Nephron progenitor cell (in vitro differentiated cells): ENCODE results near the gene ARHGAP26.
"Not testable (repeated sequence)": the region's sequence is repeated elsewhere in the genome, so short reads cannot be mapped to it uniquely, and the experiment has no call there.

ENCODE experiments used
- DNase-seq: peaks from one replicate; pipeline ENCODE4 v3.0.0; 2021
- H3K27ac Mint-ChIP-seq: 2 replicates; pipeline ENCODE4 v1.8.0; 2021; ENCODE audit warnings: mild to moderate bottlenecking, moderate library complexity, mixed read lengths
- H3K27me3 Mint-ChIP-seq: 2 replicates; pipeline ENCODE4 v1.8.0; 2021; ENCODE audit warnings: mild to moderate bottlenecking, low read depth, mixed read lengths; ENCODE audit not compliant: poor library complexity
- H3K36me3 Mint-ChIP-seq: 2 replicates; pipeline ENCODE4 v1.8.0; 2021; ENCODE audit warnings: low read depth, mixed read lengths
- H3K4me1 Mint-ChIP-seq: 2 replicates; pipeline ENCODE4 v1.8.0; 2021; ENCODE audit warnings: mixed read lengths
- H3K4me3 Mint-ChIP-seq: 2 replicates; pipeline ENCODE4 v1.8.0; 2021; ENCODE audit warnings: mild to moderate bottlenecking, moderate library complexity, mixed read lengths
- H3K9me3 Mint-ChIP-seq: 2 replicates; pipeline ENCODE4 v1.8.0; 2021; ENCODE audit warnings: mild to moderate bottlenecking, moderate library complexity, mixed read lengths
- TF ChIP-seq, protein P1 (sequence below): fragments of 200-600 bp; sonication (generic); IDR thresholded peaks from 2 replicates; pipeline ENCODE4 v1.5.0; 2021; ENCODE audit warnings: antibody characterized with exemption

The ARHGAP26 gene

DNA sequence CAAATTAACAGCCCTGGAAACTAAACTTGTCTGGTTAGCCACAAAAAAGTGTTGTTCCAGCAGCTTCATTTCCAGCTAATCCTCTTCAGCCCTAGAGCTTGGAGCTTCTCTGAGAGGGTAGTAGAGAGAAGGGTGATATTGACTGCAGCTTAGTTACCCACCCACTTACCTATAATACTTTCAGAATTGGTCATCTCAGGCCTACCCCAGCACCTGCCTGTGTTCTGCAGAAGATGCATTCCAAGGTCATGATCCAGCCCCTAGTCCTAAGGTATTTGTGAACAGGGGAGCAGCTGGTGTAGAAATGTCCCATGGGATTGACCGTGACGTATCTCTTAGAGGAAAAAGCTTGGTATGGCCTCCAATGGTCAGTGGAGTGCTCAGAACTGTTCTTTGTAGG, 344.3 kb downstream of the ARHGAP26 start:
- H3K27me3 Mint-ChIP-seq = peaks cover 8% of the 10 kb centered on the region
- no peaks in the 10 kb centered on the region for H3K9me3 Mint-ChIP-seq
- no peak overlapping the region for H3K4me3 Mint-ChIP-seq
- H3K36me3 Mint-ChIP-seq = no peaks in the 10 kb centered on the region
- TF ChIP-seq, protein P1, sequence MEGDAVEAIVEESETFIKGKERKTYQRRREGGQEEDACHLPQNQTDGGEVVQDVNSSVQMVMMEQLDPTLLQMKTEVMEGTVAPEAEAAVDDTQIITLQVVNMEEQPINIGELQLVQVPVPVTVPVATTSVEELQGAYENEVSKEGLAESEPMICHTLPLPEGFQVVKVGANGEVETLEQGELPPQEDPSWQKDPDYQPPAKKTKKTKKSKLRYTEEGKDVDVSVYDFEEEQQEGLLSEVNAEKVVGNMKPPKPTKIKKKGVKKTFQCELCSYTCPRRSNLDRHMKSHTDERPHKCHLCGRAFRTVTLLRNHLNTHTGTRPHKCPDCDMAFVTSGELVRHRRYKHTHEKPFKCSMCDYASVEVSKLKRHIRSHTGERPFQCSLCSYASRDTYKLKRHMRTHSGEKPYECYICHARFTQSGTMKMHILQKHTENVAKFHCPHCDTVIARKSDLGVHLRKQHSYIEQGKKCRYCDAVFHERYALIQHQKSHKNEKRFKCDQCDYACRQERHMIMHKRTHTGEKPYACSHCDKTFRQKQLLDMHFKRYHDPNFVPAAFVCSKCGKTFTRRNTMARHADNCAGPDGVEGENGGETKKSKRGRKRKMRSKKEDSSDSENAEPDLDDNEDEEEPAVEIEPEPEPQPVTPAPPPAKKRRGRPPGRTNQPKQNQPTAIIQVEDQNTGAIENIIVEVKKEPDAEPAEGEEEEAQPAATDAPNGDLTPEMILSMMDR = no peak
- H3K27ac Mint-ChIP-seq = no peak overlapping the region
- no peak for DNase-seq
- peaks cover 24% of the 10 kb centered on the region for H3K4me1 Mint-ChIP-seq

- no peak overlapping the region for H3K4me3 Mint-ChIP-seq
- no peak overlapping the region for H3K27ac Mint-ChIP-seq
- H3K36me3 Mint-ChIP-seq = no peaks in the 10 kb centered on the region
These were observed 345.2 kb downstream of the ARHGAP26 start for GRCh38 chr5:143115381-143115780.

DNA sequence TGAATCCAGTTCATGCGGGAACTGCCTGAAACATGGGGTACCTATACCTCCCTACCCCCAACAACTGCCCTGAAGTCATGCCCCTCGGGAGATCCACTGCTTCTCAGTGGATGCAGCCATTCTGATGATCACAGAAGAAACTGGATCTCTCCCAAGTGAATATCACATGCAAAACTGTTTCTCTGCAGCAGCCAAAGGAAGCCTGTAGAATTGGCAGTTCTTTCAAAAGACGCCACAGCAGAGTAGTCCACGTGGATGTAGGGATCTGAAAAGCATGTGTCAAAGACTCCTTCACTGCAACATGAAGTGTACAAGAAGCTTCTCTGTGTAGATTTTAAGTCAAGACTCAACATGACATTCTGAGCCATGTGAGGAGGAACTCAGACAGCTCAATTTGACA, 346.6 kb downstream of the ARHGAP26 start:
- Mint-ChIP-seq H3K27ac (no peak overlapping the region), H3K4me3 (no peak overlapping the region), H3K4me1 (peaks cover 33% of the 10 kb centered on the region), H3K36me3 (no peaks in the 10 kb centered on the region), H3K27me3 (peaks cover 8% of the 10 kb centered on the region), H3K9me3 (no peaks in the 10 kb centered on the region)
- no peak for DNase-seq
- TF ChIP-seq, protein P1 = no peak

More at GRCh38 chr5:143115381-143115780, 345.2 kb downstream of the ARHGAP26 start:
- TF ChIP-seq, protein P1 = no peak
- Mint-ChIP-seq H3K4me1 (peaks cover 30% of the 10 kb centered on the region), H3K9me3 (no peaks in the 10 kb centered on the region), H3K27me3 (peaks cover 8% of the 10 kb centered on the region)
- DNase-seq = no peak

DNA sequence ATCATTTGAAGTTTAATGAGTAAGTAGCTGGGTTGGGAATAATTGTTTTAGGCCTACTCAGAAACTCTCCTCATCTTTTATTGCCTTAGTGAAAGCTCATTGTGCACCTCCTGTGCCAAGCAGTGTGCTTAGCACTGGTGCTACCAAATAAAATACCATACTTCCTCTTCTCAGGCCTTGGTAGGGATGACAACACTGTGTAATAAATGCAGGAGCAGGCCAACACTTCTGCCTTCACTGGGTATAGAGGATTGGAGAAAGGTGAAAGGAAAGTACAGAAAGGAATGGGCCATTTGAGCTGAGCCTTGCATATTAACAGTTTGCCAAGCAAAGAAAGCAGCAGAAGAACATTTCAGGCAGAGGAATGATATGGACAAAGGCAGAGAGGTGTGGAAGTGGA, 347.6 kb downstream of the ARHGAP26 start:
- H3K9me3 Mint-ChIP-seq = no peaks in the 10 kb centered on the region
- peaks cover 33% of the 10 kb centered on the region for H3K4me1 Mint-ChIP-seq
- TF ChIP-seq, protein P1 = no peak
- H3K36me3 Mint-ChIP-seq = no peaks in the 10 kb centered on the region
- H3K27ac Mint-ChIP-seq = no peak overlapping the region
- peaks cover 8% of the 10 kb centered on the region for H3K27me3 Mint-ChIP-seq
- no peak overlapping the region for H3K4me3 Mint-ChIP-seq
- DNase-seq = no peak

DNA sequence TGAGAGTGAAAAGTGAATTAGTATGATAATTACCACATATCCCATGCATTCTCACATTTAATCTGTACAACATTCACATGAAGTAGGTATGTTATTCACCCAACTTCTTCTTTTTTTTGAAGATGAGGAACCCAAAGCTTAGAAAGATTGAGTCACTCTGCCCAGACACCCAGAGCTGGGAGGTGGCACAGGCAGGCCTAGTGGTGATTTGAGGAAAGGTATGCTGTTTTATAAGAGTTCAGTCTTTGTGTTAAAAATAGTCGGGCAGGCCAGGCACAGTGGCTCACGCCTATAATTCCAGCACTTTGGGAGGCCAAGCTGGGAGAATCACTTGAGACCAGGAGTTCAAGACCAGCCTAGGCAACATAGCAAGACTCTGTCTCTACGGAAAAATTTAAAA, 348.0 kb downstream of the ARHGAP26 start:
- no peaks in the 10 kb centered on the region for H3K36me3 Mint-ChIP-seq
- H3K27me3 Mint-ChIP-seq = peaks cover 8% of the 10 kb centered on the region
- no peak for DNase-seq
- H3K9me3 Mint-ChIP-seq = no peaks in the 10 kb centered on the region
- H3K4me1 Mint-ChIP-seq = peaks cover 33% of the 10 kb centered on the region
- TF ChIP-seq, protein P1 = no peak
- no peak overlapping the region for H3K27ac Mint-ChIP-seq
- no peak overlapping the region for H3K4me3 Mint-ChIP-seq

GRCh38 chr5:143118818-143119217, 348.6 kb downstream of the ARHGAP26 start:
- H3K36me3 Mint-ChIP-seq, H3K27ac Mint-ChIP-seq, H3K4me3 Mint-ChIP-seq, H3K27me3 Mint-ChIP-seq, DNase-seq, H3K9me3 Mint-ChIP-seq: not testable (repeated sequence)
- H3K4me1 Mint-ChIP-seq = peaks cover 33% of the 10 kb centered on the region
